Stimulated activated CD8-positive, alpha-beta memory T cell treated with anti-CD3 and anti-CD28 coated beads, Interleukin-15, amount 100 ng/mL, for 24 hours (primary cell): ENCODE data around the gene NT5C1A.

Source experiments
- DNase-seq: peaks from one replicate; pipeline ENCODE4 v3.0.0-alpha.2; 2020; ENCODE audit warnings: low read depth

Gene NT5C1A

DNA sequence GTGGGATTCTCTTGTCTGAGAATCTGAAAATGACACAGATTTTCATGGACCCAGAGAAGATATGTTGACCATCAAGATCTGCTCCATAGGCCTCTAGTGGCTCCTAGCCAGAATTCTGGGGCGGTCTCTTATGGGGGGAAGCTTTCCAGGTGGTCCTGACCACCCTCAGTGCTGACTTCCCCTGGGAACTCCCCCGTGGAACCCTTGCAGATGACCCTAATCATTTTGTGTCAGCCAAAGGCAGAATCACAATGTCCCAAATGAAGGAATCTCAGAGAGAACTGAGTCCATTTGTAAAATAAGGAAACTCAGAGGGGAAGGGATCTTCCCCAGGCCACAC lies 36.1 kb downstream of the NT5C1A start:
- DNase-seq = no peak

DNA sequence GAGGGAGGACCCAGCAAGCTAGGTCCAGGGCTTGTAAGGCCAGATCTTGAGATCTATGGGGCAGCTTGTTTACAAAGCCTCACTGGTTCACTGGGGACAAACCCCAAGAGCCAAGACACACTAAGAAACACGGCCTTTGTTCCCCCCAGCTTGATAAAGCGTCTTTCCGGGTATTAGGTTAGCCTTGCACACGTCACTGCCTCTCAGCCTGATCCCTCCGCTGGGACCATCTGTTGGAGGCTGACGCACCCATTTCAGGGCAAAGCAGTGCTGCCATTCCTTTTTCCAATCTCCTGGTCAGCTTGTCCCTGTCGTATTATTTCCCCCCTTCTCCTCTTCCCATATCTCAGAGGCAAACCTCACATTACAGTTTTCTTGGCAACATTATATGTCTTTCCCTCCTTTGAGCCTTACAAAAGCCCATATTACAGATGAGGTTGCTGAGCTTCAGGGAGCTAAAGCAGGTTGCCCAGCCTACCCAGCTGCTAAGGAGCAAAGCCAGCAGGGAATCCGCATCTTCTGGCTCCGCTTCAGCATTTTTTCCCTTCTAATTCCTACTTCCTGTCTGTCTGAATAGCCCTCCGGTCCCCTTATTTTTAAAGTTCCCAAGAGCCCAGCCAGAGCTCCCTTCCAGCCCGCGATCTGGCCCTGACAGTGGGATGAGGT lies 36.6 kb downstream of the NT5C1A start:
- no peak for DNase-seq

DNA sequence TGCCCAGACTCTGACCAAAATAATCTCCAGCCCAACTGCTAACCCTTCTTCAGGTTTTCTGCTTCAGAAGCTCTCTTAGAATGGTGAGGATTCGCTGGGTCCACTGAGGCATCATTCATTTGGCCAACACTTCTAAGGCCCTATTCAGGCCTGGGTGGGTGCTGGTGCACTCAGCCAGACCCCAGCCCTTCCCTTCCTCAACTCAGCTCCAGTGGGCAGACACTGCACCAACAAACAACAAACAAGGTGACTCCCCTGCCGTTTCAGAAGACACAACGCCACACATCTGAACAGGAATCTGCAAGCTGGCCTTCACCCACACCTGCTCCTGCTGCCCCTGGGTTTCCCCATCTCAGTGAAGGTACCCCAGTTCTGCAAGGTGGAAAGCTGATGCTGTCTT lies 38.5 kb downstream of the NT5C1A start:
- DNase-seq = no peak

DNA sequence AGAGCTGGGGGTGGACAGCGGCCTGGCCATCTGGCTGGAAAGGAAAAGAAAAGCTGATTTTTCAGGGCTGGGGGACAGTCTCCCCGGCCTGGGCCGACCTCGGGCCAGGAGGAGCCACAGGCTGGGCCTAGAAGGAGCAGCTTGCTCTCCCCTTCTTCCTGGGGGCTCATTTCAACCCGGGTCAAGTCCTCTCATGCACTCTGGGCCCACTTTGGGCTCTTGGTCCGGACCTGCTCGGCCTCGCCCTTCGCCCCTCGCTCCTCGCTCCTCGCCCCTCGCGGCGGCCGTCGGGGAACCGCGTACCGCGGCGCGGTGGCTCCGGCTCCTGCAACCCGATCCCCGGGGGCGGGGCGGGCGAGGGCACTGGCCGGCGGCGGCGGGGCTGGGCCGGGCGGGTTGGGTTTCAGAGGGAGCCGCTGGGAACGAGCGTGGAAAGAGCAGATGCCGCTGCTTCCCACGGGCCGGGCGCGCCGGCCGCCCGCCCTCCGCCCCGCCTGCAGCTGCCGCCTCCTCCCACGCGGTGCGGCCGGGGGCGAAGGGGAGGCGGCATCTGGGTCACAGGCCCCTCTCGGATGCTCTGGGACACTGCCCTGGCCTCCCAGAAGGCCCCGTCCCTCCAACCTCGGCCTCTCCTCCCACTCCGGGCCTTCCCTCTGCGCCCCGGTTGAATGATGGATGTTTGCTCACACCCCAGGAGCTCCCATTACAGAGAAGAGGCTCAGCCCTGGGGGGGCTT lies 39.1 kb downstream of the NT5C1A start:
- DNase-seq = no peak

DNA sequence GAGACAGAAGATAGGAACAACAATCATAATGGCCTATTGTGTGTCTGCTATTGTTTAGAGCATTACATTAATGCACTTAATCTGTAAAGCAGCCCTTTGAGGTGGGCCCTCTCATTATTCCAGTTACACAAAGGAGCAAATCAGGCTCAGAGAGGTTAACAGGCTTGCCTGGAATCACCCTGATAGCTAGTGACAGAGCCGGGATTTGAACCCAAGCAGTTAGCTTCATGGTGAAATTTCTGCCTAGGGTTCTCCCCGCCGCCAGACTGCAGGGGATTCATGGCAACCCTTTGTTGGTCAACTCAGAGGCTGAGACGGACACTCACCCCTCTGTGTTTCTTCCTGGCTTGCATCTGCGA lies 39.6 kb downstream of the NT5C1A start:
- no peak for DNase-seq

DNA sequence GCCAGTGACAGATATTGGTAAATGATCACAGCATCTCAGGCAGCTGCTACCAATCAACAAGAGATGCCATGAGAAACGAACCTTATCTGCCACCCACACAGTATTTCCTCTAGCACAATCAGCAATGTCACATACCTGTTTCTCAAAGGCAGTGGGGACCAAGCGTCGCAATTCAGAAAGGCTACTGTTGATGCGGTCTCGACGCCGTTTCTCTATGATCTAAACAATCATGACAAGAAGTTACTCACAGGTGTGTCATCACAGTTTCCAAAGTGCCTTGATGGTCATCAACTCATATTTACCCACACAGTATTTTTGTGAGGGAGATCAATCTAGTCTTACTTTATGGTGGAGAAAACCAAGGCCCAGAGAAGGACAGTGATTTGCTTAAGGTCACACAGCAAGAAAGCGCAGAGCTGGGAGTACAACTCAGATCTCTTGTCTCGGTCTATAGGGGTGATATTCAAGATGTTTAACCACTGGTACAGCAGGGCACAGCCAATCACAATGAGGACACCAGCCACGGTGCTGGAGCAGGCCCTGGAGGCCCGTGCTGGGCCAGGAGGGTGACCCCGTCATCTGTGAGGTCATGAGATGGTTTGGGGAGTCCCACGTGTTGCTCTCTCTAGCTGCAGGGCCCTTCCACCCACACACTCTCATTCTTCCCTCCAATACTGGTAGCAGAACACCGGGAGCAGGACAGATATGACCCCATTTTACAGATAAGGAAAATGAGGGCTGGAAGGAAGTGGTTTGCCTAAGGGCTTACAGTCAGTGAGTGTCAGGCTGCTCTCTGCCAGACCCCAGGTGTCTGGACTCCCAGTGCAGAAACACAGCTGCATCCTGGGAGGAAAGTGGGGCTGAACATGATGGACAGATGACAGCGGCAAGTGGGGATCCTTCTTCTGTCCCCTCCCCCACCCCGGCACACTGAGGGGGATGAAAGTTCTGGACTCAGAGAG lies 40.3 kb downstream of the NT5C1A start:
- DNase-seq = no peak

DNA sequence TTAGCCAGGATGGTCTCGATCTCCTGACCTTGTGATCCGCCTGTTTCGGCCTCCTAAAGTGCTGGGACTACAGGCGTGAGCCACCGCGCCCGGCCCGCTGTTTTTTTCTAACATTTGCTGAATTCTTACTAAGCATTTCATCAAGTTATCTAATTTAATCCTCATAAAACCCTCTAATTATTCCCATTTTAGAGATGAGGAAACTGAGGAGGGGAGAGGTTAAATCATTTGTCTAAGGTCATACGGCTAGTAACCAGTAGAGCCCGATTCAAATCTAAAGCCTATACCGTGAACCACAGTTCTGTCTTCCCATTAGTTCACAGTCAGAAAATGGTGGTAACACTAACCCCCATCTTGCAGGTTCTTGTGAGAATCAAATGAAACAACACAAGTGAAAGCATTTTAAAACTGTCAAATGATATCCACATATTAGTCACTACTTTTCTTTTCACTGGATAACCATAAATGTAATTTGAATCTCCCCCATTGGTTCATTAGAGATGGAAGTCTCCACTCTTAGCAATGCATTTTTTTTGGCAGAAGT lies 43.0 kb downstream of the NT5C1A start:
- DNase-seq = no peak

DNA sequence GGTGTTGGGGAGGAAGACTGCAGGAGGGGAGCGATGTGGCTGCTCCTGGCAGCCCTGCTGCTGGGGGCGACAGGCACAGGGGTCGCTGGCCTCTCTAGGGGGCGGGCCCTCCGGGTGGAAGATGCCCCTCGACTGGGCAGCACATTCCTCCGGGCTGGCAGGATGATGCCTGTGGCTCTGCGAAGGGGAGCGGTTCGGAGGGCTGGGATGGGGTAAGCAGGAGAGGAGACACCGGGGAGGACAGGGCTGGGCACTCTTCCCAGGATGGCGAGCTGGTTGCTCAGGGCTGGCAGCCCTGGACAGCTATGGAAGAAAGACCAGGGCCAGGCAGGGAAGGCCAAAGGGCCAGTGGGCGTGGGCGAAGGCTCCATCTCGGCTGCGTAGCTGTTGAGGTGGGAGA lies 45.3 kb downstream of the NT5C1A start:
- no peak for DNase-seq

DNA sequence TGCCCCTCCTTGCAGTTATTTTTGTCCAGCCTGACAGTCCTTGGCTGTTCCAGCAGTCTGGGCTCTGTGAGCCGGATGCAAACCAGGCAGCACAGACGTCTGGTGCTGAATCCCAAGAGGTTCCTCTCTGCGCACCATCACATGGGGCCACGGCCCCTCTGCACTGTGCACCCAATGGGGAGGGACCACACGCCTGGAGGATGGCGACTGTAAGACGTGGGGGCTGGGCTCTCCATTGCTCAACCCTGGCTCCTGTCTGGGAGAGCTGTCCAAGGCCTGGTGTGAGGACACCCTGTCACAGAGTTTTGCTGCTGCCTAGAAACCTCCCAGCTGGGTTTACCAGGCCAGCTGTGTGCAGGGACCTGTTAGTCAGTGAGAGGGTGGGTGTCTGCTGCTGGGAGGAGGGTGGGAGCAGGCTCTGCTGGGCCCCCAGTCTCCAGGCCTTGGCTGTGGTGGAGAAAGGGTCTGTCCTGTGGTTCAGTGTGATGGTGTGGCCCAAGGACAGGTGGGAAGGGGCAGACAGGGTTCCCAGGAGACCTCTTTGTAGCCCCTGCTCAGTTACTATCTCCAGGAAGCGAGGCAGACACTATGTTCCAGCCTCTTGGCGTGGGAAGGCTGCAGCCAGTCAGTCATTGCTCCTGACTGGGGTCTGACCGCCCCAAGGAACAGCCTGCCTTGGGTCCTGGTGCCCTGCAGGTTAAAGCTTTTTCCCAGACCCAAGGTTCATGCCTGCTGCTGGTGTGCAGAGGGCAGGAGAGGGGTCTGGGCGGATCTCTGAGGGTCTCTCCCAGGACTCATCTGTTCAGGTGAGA lies 46.2 kb downstream of the NT5C1A start:
- no peak for DNase-seq

DNA sequence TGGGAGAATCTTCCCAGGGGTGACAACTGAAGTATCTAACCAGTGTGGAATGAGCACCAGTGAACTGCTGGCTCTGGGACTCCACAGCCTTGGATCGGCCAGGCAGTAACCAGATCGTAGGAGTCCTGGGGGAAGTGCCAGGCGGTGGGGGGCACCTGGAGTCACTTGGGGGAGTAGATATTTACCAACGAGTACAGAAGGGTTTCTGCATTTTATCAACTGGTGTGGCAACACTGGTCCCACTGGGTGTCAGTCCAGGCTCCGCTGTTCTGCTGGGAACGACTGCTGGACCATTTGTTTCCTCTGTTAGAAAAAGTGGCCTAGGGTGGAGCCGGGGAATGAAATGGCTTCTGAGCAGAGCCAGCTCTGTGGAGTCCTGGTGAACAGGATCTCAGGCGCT lies 46.9 kb downstream of the NT5C1A start:
- DNase-seq = no peak

DNA sequence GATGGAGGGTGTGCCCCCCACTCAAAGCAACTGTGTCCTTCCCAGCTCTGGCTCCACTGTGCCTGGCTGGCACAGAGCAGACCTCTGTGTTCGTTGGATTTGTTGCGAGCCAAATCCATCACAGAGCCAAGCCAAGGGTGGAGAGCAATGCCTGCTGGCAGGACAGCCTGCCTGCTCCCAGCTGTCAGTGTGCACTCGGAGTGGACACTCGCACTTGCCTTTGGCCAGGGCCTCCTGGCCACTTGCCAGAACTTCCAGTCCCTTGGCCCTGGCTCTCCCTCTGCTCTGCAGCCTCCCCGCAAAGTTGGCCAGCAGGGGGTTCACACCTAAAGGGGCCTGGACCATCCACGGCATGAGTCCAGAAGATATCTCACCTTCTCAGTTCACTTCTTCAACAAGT lies 48.9 kb downstream of the NT5C1A start:
- no peak for DNase-seq

DNA sequence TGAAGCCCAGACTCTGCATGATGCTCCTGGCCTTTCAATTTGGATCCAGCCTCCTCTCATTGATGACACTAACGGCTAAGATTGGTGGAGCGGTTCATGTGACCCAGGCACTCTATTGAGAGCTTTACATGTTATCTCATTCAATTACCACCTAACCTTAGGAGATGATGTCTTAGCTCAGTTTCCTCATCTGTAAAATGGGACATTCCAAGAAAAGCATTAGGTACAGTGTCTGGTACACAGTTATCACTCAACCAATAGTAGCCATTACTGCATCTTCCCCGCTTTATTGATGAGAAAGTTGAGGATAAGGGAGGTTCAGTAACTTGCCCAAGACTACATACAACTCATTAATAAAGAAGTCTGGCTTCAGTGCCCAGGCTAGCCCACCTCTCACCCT lies 49.5 kb downstream of the NT5C1A start:
- no peak for DNase-seq

DNA sequence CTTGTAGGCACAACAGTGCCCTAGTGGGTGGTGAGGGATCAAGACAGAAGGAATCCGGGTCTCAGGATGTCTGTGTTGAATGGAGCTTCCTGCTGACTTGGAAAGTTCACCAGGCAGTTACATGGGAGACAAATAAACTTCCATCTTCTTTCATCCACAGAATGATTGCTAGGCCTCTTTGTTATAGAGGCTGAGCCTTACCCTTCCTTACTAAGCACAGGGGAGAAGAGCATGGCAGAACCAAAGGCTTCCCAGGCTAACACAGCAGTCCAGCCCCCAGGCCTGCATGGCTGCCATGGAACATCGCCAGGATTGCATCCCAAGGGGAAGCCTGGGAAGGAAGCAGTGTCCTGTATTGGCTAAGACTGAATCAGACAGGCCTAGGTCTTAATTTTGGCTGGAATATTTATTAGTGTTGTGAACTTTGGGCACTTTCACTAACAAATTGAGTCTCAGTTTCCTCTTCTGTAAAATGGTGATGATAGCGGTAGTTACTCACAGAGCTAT lies 51.2 kb downstream of the NT5C1A start:
- DNase-seq = no peak

DNA sequence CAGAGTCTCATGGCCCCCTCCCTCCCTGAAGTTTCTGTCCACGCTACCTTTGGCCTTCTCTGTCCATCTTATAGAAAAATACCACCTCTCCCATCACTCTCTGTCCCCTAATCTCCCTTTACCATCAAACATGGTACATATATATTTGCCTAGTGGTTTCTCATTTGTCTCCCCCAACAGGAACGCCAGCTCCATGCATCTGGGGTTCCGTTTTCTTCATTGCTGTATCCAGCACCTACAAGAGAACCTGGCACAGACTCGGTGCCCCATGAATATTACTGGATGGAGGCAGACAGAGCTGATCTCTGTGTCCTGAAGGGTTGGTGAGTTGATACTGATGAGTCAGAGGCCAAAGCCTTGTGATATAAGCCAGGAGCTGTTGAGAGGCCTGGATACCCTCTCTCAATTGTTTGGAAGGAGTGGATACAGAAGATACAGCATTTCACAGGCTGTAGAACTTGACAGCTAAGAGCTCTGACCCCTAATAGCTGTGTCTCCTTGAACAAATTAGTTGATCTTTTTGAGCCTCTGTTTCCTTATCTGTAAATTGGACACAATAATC lies 54.3 kb downstream of the NT5C1A start:
- no peak for DNase-seq

DNA sequence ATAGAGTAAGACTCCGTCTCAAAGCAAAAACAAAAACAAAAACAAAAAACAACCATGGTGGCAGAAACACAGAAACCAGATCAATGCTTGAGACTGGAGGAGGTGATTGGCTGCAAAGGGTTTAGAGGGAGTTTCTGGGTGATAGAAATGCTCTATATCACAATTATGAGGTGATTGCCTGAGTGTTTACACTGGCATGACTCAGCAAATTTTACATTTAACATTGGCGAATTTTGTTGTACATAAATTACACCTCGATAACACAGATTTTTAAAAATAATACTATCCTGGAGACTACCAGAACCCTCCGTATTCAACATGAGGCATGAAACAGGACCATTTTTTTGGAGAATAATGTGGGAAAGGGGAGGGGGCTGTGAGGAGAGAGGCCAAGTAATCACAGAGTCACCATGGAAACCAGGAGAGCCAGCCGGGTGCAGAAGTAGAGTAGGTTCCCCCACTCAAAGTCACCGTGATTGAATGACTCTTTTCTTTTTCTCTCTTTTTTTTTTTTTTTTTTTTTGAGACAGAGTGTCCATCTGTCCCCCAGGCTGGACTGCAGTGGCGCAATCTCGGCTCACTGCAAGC lies 56.7 kb downstream of the NT5C1A start:
- DNase-seq = no peak

DNA sequence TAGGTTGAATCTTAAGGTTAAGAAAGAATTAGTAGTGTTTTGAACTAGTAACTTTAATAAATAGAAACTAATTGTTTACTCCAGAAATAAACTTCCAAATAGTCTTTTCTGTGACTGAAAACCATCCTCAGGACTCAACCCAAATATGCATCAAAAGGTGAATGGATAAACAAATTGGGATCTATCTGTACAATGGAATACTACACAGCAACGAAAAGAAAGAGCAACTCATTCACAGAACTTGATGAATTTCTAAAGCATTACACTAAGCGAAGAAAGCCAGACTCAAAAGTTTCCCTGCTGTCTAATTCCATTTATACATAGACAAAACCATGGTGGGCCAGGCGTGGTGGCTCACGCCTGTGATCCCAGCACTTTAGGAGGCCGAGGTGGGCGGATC lies 57.4 kb downstream of the NT5C1A start:
- DNase-seq = no peak

DNA sequence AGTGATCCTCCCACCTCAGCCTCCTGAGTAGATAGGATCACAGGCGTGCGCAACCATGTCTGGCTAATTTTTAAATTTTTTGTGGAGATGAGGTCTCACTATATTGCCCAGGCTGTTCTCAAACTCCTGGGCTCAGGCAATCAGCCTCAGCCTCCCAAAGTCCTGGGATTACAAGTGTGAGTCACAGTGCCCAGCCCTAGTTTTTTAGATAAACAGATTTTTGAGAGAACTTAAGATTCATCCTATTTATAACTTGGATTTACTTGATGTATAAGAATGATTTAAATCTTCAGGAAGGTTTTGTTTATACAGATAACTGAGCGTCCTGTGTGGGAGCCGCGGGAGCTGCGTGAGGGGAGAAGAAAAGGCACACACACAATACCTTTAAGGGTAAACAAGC lies 58.7 kb downstream of the NT5C1A start:
- no peak for DNase-seq

DNA sequence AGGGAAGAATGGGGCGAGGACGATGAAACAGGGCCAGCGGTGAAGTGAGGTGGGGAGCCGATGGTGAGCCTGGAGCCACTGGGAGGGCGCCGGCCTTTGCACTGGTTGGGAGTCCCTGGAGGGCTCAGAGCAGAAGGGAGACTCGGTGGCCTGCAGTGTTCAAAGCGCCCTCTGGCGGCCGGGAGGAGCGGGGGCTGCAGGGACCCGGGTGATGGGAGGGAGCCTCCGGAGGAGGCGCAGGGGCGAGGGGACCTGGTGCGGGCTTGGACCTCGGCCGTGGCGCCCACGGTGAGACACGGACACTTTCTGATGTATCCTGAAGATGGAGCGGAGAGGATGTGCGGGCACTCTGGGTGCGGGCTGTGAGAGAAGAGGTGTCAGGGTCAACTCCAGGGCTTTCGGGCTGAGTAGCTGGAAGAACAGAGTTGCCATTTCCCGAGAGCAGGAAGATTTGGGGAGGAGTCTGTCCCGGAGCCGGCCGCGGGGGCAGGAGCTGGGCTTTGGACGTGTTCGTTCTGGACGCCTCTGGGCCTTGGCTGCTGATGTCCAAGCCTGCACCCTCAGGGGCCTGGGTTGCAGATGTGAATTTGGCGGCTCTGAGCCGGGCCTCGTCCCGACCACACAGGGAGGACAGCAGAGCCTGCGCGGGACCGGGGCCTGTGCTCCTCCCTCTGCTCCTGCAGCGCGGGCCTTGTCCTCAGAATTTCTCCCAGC lies 62.1 kb downstream of the NT5C1A start:
- peak; percentile 65 for DNase-seq
